IMR-90 (cell line): ENCODE data around the gene NAMPT. TPM values are rescaled to one million over a fixed set of nuclear protein-coding genes. Genes with fewer than 3 reads are reported as not detected.
A peak's percentile ranks its signal among the peaks of the same experiment; 100 is the strongest.

Experiments
- ATAC-seq: fragments of 200-7000 bp; cut with Tn5 transposase; 2 replicates; pipeline ENCODE4 v1.9.1; 2020; ENCODE audit warnings: low read depth, mild to moderate bottlenecking, moderate library complexity
- BruUV-seq: library from RNA; stranded (reverse); fragments of 400-500 nt; replicated peaks from 2 replicates; lab custom pipeline; 2021; lab: Mats Ljungman, UMichigan
- CTCF ChIA-PET: fragments of 300-600 bp; formaldehyde crosslinking; extraction: SDS; loops from one replicate; lab custom pipeline; 2021; ENCODE audit warnings: antibody characterized with exemption; lab: Yijun Ruan, JAX
- POLR2A ChIA-PET: fragments of 300-600 bp; sonication (Branson Sonifier 250); formaldehyde crosslinking; loops from one replicate; lab custom pipeline; 2022; ENCODE audit warnings: antibody characterized with exemption; ENCODE audit not compliant: unreplicated experiment; lab: Charles Lee
- DNase-seq: peaks from one replicate; pipeline ENCODE4 v3.0.0; 2013
- H2AFZ ChIP-seq: replicated peaks from 2 replicates; pipeline ENCODE3; 2013; ENCODE audit warnings: low read length, mild to moderate bottlenecking; ENCODE audit not compliant: poor library complexity
- H2AK5ac ChIP-seq: 2 replicates; pipeline ENCODE4 v1.6.1; 2013; ENCODE audit warnings: low read depth, low read length, inconsistent platforms
- H2AK9ac ChIP-seq: replicated peaks from 2 replicates; pipeline ENCODE3; 2013; ENCODE audit warnings: mild to moderate bottlenecking, low read depth, low read length, moderate library complexity; ENCODE audit not compliant: poor library complexity
- H2BK120ac ChIP-seq: 2 replicates; pipeline ENCODE4 v1.6.1; 2013; ENCODE audit warnings: low read depth, low read length, inconsistent platforms
- H2BK15ac ChIP-seq: 3 replicates; pipeline ENCODE4 v1.6.1; 2013; ENCODE audit warnings: low read depth, low read length, inconsistent platforms
- H2BK20ac ChIP-seq: 2 replicates; pipeline ENCODE4 v1.6.1; 2013; ENCODE audit warnings: low read depth, mild to moderate bottlenecking, inconsistent platforms, low read length, moderate library complexity
- H2BK5ac ChIP-seq: 2 replicates; pipeline ENCODE4 v1.6.1; 2013; ENCODE audit warnings: mild to moderate bottlenecking, low read depth, low read length, inconsistent platforms; ENCODE audit not compliant: poor library complexity, severe bottlenecking
- H3K14ac ChIP-seq: replicated peaks from 2 replicates; pipeline ENCODE4 v1.6.1; 2013; ENCODE audit warnings: low read depth, low read length, inconsistent platforms
- H3K18ac ChIP-seq: 2 replicates; pipeline ENCODE4 v1.6.1; 2013; ENCODE audit warnings: low read depth, low read length, control low read depth
- H3K23ac ChIP-seq: 2 replicates; pipeline ENCODE4 v1.6.1; 2013; ENCODE audit warnings: low read depth, low read length, inconsistent platforms
- H3K27ac ChIP-seq: 2 replicates; pipeline ENCODE4 v1.5.1; 2013; ENCODE audit warnings: mild to moderate bottlenecking, control low read depth, low read length; ENCODE audit not compliant: insufficient read depth
- H3K27me3 ChIP-seq: 2 replicates; pipeline ENCODE4 v1.6.1; 2013; ENCODE audit warnings: low read length; ENCODE audit not compliant: control insufficient read depth, insufficient read depth
- H3K36me3 ChIP-seq: 2 replicates; pipeline ENCODE4 v1.6.1; 2013; ENCODE audit warnings: low read length, mixed read lengths; ENCODE audit not compliant: control insufficient read depth, insufficient read depth
- H3K4ac ChIP-seq: 2 replicates; pipeline ENCODE4 v1.6.1; 2013; ENCODE audit warnings: low read depth, low read length, inconsistent platforms
- H3K4me1 ChIP-seq: 2 replicates; pipeline ENCODE4 v1.6.1; 2013; ENCODE audit warnings: low read length, mixed read lengths; ENCODE audit not compliant: control insufficient read depth, insufficient read depth
- H3K4me2 ChIP-seq: 2 replicates; pipeline ENCODE4 v1.6.1; 2013; ENCODE audit warnings: low read depth, mild to moderate bottlenecking, control low read depth, low read length, moderate library complexity
- H3K4me3 ChIP-seq: 2 replicates; pipeline ENCODE4 v1.5.1; 2013; ENCODE audit warnings: low read depth, mild to moderate bottlenecking, control low read depth, low read length, moderate library complexity; ENCODE audit not compliant: insufficient read depth
- H3K56ac ChIP-seq: 2 replicates; pipeline ENCODE4 v1.6.1; 2013; ENCODE audit warnings: low read length, inconsistent platforms; ENCODE audit not compliant: insufficient read depth; ENCODE audit errors: extremely low read depth
- H3K79me1 ChIP-seq, 2 experiments: 2 replicates each; pipeline ENCODE4 v1.6.1; 2013; ENCODE audit warnings: low read length in 2 of 2, inconsistent platforms in 1 of 2, low read depth in 1 of 2
- H3K9ac ChIP-seq: 2 replicates; pipeline ENCODE4 v1.6.1; 2013; ENCODE audit warnings: low read depth, low read length, control low read depth
- H3K9me1 ChIP-seq: 2 replicates; pipeline ENCODE4 v1.6.1; 2013; ENCODE audit warnings: low read length, inconsistent platforms; ENCODE audit not compliant: insufficient read depth
- H3K9me3 ChIP-seq: 2 replicates; pipeline ENCODE4 v1.6.1; 2013; ENCODE audit warnings: low read length; ENCODE audit not compliant: control insufficient read depth, insufficient read depth
- H4K20me1 ChIP-seq: 2 replicates; pipeline ENCODE4 v1.6.1; 2013; ENCODE audit warnings: low read length, inconsistent platforms; ENCODE audit not compliant: insufficient read depth
- H4K5ac ChIP-seq: 2 replicates; pipeline ENCODE4 v1.6.1; 2013; ENCODE audit warnings: mild to moderate bottlenecking, low read depth, low read length, control low read depth
- H4K8ac ChIP-seq, 2 experiments: 2 replicates each; pipeline ENCODE4 v1.6.1; 2013; ENCODE audit warnings: low read depth in 2 of 2, low read length in 2 of 2, control low read depth in 1 of 2, inconsistent platforms in 1 of 2
- H4K91ac ChIP-seq: 2 replicates; pipeline ENCODE4 v1.6.1; 2013; ENCODE audit warnings: low read depth, low read length, inconsistent platforms; ENCODE audit not compliant: insufficient read depth
- CEBPB ChIP-seq: IDR thresholded peaks from 2 replicates; pipeline ENCODE4 v1.6.1; 2012; ENCODE audit warnings: low read depth, low read length, improper control_type of control experiment
- ELK1 ChIP-seq: fragments of 150-350 bp; IDR thresholded peaks from 2 replicates; pipeline ENCODE4 v1.6.1; 2016; ENCODE audit warnings: low read depth, mild to moderate bottlenecking, low read length, moderate library complexity, borderline replicate concordance
- MAFK ChIP-seq: IDR thresholded peaks from 2 replicates; pipeline ENCODE4 v1.6.1; 2012; ENCODE audit warnings: low read depth, low read length, improper control_type of control experiment
- POLR2A ChIP-seq: IDR thresholded peaks from 2 replicates; pipeline ENCODE4 v1.6.1; 2012; ENCODE audit warnings: mild to moderate bottlenecking, low read depth, low read length
- WGBS, 2 experiments: methylation state at CpG; one replicate each; pipeline versions ENCODE4 v1.1.5 to v1.1.7; 2013; ENCODE audit warnings: missing lambda C conversion rate in 2 of 2; ENCODE audit not compliant: insufficient read length in 1 of 2; ENCODE audit errors: extremely low coverage in 2 of 2; 5-methylcytosine and 5-hydroxymethylcytosine counted together
- dilution Hi-C: fragments of 300-500 bp; cut with HindIII; formaldehyde crosslinking; loops from one replicate; pipeline ENCODE4 v1.14.3; 2018; ENCODE audit warnings: low sequenced_read_pairs; ENCODE audit not compliant: unreplicated experiment
- in situ Hi-C: fragments of 300-500 bp; cut with MboI; formaldehyde crosslinking; loops from 3 replicates; pipeline ENCODE4 v1.14.3; 2019; ENCODE audit warnings: low sequenced_read_pairs, inconsistent platforms, mixed read lengths
- intact Hi-C: fragments of 100-400 bp; cut with micrococcal nuclease; formaldehyde crosslinking; loops from 2 replicates; pipeline ENCODE4 v1.10.0; 2022
- polyA plus RNA-seq, 3 experiments: library from polyadenylated mRNA; depleted of rRNA; stranded (reverse); fragments of >200 nt; gene quantifications; 2 replicates each; pipeline ENCODE4 v1.2.3, GENCODE V29; 2012; ENCODE audit warnings: low replicate concordance in 1 of 3
- total RNA-seq: library from RNA; depleted of rRNA; stranded (reverse); fragments of >200 nt; gene quantifications from 2 replicates; pipeline ENCODE4 v1.2.3, GENCODE V29; 2012

NAMPT gene
- total and polyA plus RNA-seq, 2 of the 4 experiments (the other 2 are of a cell fraction), result 13.3 to 31.7 TPM

DNA sequence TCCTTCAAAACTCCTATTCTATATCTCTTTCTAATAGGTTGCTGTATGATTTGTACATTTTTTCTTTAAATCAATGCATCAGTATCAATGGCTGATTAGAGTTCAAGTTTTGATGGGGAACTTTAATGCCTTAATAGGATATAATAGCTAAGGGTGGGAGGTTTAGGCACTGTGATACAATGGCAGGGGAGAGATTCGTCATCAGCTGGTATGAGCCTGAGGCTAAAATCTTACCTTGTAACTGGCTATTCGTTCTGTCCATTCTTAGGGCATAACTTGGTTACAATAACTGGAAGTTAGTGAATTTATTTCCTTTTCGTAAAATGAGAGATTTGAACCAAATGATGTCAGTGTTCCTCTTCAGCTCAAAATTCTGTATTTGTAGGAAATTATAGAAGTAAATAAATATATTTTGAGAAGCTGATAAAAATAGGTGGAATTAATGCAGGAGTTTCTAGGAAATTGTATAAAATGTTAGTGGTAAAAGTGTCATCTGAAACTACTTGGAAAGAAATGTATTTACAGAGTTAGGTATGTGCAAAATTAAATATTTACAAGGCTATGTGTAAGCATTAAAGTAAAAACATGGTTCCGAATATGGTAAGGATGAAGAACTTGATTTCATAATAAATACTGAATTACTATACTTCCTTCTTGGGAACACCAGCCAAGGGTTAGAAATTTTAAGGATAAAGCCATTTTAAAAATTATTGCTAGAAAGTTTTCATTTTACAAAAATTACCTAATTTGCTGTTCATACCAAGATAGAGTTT, 27.5 kb upstream of the NAMPT start:
- in situ Hi-C loops, result no loop called here
- Histone ChIP-seq H3K36me3 (no peaks in the 10 kb centered on the region), H4K20me1 (no peaks in the 10 kb centered on the region; the same call in 1 of the 2 replicates), H3K18ac (peak overlapping the region; percentile 96), H4K8ac (peak overlapping the region in 1 of 2 experiments; percentile 35; a peak in 2 of 4 replicates), H4K5ac (no peak overlapping the region), H2BK120ac (no peak overlapping the region), H3K4ac (0 out of 2 replicates have a peak overlapping the region, but pooled peaks have one; percentile 11), H2AFZ (no peak overlapping the region), H2AK9ac (no peak overlapping the region), H3K56ac (no peak overlapping the region), H3K9me1 (no peaks in the 10 kb centered on the region), H2BK15ac (peak overlapping the region; percentile 100; the same call in 2 of the 3 replicates), H3K79me1 (no peaks in the 10 kb centered on the region), H3K27ac (peak overlapping the region; percentile 66; the same call in 1 of the 2 replicates), H3K23ac (no peak overlapping the region; the same call in 1 of the 2 replicates), H3K4me1 (peaks cover 2% of the 10 kb centered on the region; the same call in 1 of the 2 replicates), H4K91ac (no peak overlapping the region), H3K4me2 (no peak overlapping the region), H2BK5ac (peak overlapping the region; percentile 57), H3K9ac (no peak overlapping the region), H2AK5ac (peak overlapping the region; percentile 93), H3K14ac (no peak overlapping the region), H2BK20ac (peak overlapping the region; percentile 35; the same call in 1 of the 2 replicates), H3K27me3 (no peaks in the 10 kb centered on the region), H3K9me3 (no peaks in the 10 kb centered on the region), H3K4me3 (no peak overlapping the region)
- BruUV-seq, result no TSS peak
- dilution Hi-C loops, result no loop called here
- TF ChIP-seq POLR2A (no peak), ELK1 (no peak), MAFK (no peak), CEBPB (no peak)
- WGBS, 2 experiments, result 94% methylated on average over 3 of the region's 4 CpGs; no CpG with 5 or more reads in 1 of the 2 experiments
- POLR2A ChIA-PET, result interaction anchor here (0.6 kb wide), 1 partner anchor 146 kb away, joined by 3 read pairs; no protein-coding TSS in a partner anchor
- intact Hi-C loops, result no loop called here
- CTCF ChIA-PET, result interaction anchor here (1.1 kb wide), 1 partner anchor 150 kb away, joined by 3 read pairs; no protein-coding TSS in a partner anchor
- DNase-seq, result peak; percentile 20
- peak; percentile 75 for ATAC-seq
